PC-9 (cell line): ENCODE results near the gene UTP20.

Source experiments
- CTCF ChIP-seq: fragments of 200-600 bp; sonication (generic); conservative IDR thresholded peaks from 2 replicates; pipeline ENCODE4 v1.6.1; 2017; ENCODE audit warnings: mixed run types, antibody characterized with exemption, mild to moderate bottlenecking, moderate library complexity
- EZH2 ChIP-seq: fragments of 200-600 bp; sonication (generic); IDR thresholded peaks from 2 replicates; pipeline ENCODE4 v1.8.0; 2017; ENCODE audit warnings: antibody characterized with exemption, low read depth

- TF ChIP-seq CTCF, result no peak
- TF ChIP-seq EZH2, result no peak
Observed at GRCh38 chr12:101322480-101322879, 42.6 kb downstream of the UTP20 start.
